ENCODE results near the gene PI4K2A.
"Not testable (repeated sequence)": the region's sequence is repeated elsewhere in the genome, so short reads cannot be mapped to it uniquely, and the experiment has no call there.

The PI4K2A gene

GRCh38 chr10:97684866-97685394 lies 44.5 kb downstream of the PI4K2A start:
- H3K27ac ChIP-seq (ENCODE audit: low read depth, low read length) = peak overlapping the region; percentile 96
- H3K4me1 ChIP-seq (ENCODE audit: control insufficient read depth in 5 of 5, insufficient read depth in 5 of 5, low read length in 5 of 5) = peaks cover 17 to 71% (median 66%) of the 10 kb centered on the region in 5 donors
- no peaks in the 10 kb centered on the region for H3K27me3 ChIP-seq (ENCODE audit: control insufficient read depth in 5 of 5, insufficient read depth in 4 of 5, low read length in 5 of 5)
- H3K4me3 ChIP-seq (ENCODE audit: low read depth in 1 of 5, low read length in 5 of 5) = peak overlapping the region; percentile 85 to 96 (median 92)
- peak overlapping the region; percentile 20 to 83 (median 68) for H3K9ac ChIP-seq (ENCODE audit: low read length in 5 of 5)
- peaks cover 0 to 4% (median 2%) of the 10 kb centered on the region in 5 donors for H3K36me3 ChIP-seq (ENCODE audit: control insufficient read depth in 5 of 5, insufficient read depth in 5 of 5, low read length in 5 of 5)
- H3K9me3 ChIP-seq (ENCODE audit: control insufficient read depth in 5 of 5, low read length in 5 of 5) = no peaks in the 10 kb centered on the region

DNA sequence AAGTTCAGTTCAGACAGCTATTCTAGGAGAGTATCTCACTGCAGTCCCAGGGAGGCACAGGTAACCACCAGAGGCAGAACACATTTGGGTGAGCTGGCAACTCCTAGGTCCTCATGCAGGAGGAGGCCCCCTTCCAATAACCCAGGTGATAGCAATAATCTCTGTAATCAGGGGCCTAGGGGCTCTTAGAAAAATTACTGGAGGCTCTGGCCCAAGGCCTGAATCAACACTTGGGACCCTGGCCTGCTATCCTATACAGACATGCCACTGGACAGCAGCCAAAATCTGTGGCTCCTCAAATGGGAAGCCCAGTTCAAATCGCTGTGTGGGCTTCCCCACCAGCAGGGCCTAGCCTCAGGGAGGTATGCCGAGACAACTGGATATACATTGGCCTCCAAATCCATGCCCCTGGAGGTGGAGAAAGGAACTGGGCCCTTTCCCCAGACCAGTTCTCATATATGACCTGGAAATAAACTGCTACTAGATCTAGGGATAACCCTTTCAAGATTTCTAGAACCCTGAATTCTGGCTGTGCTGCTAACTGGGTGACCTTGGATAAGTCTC lies 45.0 kb downstream of the PI4K2A start:
- Histone ChIP-seq H3K4me3 (ENCODE audit: low read depth in 1 of 5, low read length in 5 of 5) (peak overlapping the region; percentile 85 to 96 (median 92)), H3K27me3 (ENCODE audit: control insufficient read depth in 5 of 5, insufficient read depth in 4 of 5, low read length in 5 of 5) (no peaks in the 10 kb centered on the region), H3K9me3 (ENCODE audit: control insufficient read depth in 5 of 5, low read length in 5 of 5) (no peaks in the 10 kb centered on the region), H3K4me1 (ENCODE audit: control insufficient read depth in 5 of 5, insufficient read depth in 5 of 5, low read length in 5 of 5) (peaks cover 17 to 71% (median 66%) of the 10 kb centered on the region in 5 donors), H3K36me3 (ENCODE audit: control insufficient read depth in 5 of 5, insufficient read depth in 5 of 5, low read length in 5 of 5) (no peaks in the 10 kb centered on the region), H3K27ac (ENCODE audit: low read depth, low read length) (peak overlapping the region; percentile 96), H3K9ac (ENCODE audit: low read length in 5 of 5) (peak overlapping the region; percentile 6 to 83 (median 68))

DNA sequence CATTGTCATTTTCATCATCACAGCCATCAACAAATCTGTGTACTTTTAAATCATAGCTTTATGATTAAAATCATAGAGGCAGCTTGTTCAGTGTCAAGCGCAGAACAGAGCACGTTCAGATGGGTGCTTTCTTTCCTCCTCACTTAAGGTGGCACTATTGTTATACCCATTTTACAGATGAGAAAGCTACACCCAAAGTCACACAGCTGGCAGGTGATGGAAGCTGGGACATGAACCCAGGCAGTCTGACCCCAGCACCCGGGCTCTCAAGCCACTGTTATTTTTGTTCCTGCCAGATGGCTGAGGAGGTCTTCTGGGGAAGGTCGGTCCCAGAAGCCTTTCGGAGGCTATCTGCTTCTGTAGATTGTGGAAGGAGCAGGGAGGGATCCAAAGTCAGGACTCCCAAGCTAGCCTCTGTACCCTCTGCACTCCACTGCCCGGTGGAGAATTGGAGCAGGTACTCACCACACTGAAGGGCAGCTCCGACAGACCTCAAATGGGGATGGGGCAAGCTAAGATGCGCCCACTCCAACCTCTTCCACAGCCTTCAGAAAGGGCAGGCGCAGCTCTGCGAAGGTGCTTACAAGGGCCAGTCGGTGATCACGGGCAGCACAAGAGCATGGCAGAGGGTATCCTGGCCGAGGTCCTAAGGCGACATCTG lies 46.0 kb downstream of the PI4K2A start:
- no peaks in the 10 kb centered on the region for H3K36me3 ChIP-seq (ENCODE audit: control insufficient read depth in 5 of 5, insufficient read depth in 5 of 5, low read length in 5 of 5)
- H3K27ac ChIP-seq (ENCODE audit: low read depth, low read length) = peak overlapping the region; percentile 96
- peak overlapping the region; percentile 75 to 93 (median 83) for H3K9ac ChIP-seq (ENCODE audit: low read length in 5 of 5)
- H3K27me3 ChIP-seq (ENCODE audit: control insufficient read depth in 5 of 5, insufficient read depth in 4 of 5, low read length in 5 of 5) = no peaks in the 10 kb centered on the region
- H3K9me3 ChIP-seq (ENCODE audit: control insufficient read depth in 5 of 5, low read length in 5 of 5) = no peaks in the 10 kb centered on the region
- peaks cover 17 to 71% (median 66%) of the 10 kb centered on the region in 5 donors for H3K4me1 ChIP-seq (ENCODE audit: control insufficient read depth in 5 of 5, insufficient read depth in 5 of 5, low read length in 5 of 5)
- H3K4me3 ChIP-seq (ENCODE audit: low read depth in 1 of 5, low read length in 5 of 5) = peak overlapping the region; percentile 85 to 96 (median 92)

DNA sequence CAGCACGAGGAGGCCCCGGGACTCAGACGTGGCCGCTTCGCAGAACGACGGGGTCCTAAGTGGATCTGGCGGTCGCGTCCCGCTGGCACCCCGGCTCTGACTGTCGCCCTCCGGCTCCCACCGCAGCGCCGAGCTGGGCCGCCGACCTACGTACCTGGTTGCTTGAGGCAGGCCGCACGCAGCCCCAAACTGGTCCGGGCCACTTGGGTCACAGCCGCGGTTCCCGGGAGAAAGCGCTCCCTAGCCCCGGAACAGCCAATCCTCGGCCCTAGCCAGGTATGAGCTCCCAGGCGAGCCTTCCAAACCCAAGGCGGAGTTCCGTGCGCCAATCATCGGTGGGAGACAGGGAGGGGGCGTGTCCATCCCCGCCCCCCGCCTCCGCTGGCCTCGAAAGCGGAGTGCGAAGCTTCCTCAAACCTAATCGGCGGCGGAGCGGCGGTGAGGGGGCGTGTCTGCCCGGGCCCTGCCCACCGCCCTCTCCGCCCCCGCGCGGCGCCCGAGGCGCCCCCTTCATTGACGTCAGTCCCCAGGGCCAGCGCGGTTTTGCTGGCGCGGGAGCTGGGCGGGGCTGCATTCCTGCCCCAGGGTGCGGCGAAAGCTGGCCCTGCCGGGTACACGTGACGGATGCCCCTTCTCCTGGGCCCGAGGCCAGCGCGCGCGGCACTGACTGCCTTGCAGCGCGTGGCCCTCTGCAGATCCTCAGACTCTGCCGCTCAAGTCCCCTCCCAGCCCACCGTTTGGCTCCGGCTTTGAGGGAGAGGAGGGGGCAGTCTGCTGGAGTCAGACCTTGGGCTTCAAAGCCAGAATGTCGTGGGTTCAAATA lies 46.7 kb downstream of the PI4K2A start, which contains the start of gene AVPI1:
Gene AVPI1, minus strand, starts transcription at position 280 of the 823 bp plus-strand sequence. CDS start 7,336 bp downstream, outside the sequence.
- Histone ChIP-seq H3K27me3 (ENCODE audit: control insufficient read depth in 5 of 5, insufficient read depth in 4 of 5, low read length in 5 of 5) (no peaks in the 10 kb centered on the region), H3K9ac (ENCODE audit: low read length in 5 of 5) (peak within 1 kb of the TSS; percentile 75 to 93 (median 83)), H3K36me3 (ENCODE audit: control insufficient read depth in 5 of 5, insufficient read depth in 5 of 5, low read length in 5 of 5) (no peaks in the 10 kb centered on the region), H3K27ac (ENCODE audit: low read depth, low read length) (peak within 1 kb of the TSS; percentile 96), H3K4me3 (ENCODE audit: low read depth in 1 of 5, low read length in 5 of 5) (peak within 1 kb of the TSS; percentile 85 to 96 (median 92)), H3K9me3 (ENCODE audit: control insufficient read depth in 5 of 5, low read length in 5 of 5) (no peaks in the 10 kb centered on the region), H3K4me1 (ENCODE audit: control insufficient read depth in 5 of 5, insufficient read depth in 5 of 5, low read length in 5 of 5) (peaks cover 17 to 67% (median 63%) of the 10 kb centered on the region in 5 donors)

- H3K9ac ChIP-seq (ENCODE audit: low read length in 5 of 5) = peak overlapping the region; percentile 15 to 85 (median 58)
- H3K4me3 ChIP-seq (ENCODE audit: low read depth in 1 of 5, low read length in 5 of 5) = peak overlapping the region; percentile 58 to 95 (median 85)
- peaks cover 17 to 57% (median 56%) of the 10 kb centered on the region in 5 donors for H3K4me1 ChIP-seq (ENCODE audit: control insufficient read depth in 5 of 5, insufficient read depth in 5 of 5, low read length in 5 of 5)
- H3K9me3 ChIP-seq (ENCODE audit: control insufficient read depth in 5 of 5, low read length in 5 of 5) = no peaks in the 10 kb centered on the region
- peak overlapping the region; percentile 88 for H3K27ac ChIP-seq (ENCODE audit: low read depth, low read length)
- H3K27me3 ChIP-seq (ENCODE audit: control insufficient read depth in 5 of 5, insufficient read depth in 4 of 5, low read length in 5 of 5) = no peaks in the 10 kb centered on the region
- no peaks in the 10 kb centered on the region for H3K36me3 ChIP-seq (ENCODE audit: control insufficient read depth in 5 of 5, insufficient read depth in 5 of 5, low read length in 5 of 5)
These were observed 47.6 kb downstream of the PI4K2A start for GRCh38 chr10:97687785-97688781.

- Histone ChIP-seq H3K27ac (ENCODE audit: low read depth, low read length) (no peak overlapping the region), H3K27me3 (ENCODE audit: control insufficient read depth in 5 of 5, insufficient read depth in 4 of 5, low read length in 5 of 5) (no peaks in the 10 kb centered on the region), H3K9me3 (ENCODE audit: control insufficient read depth in 5 of 5, low read length in 5 of 5) (no peaks in the 10 kb centered on the region), H3K9ac (ENCODE audit: low read length in 5 of 5) (no peak overlapping the region), H3K36me3 (ENCODE audit: control insufficient read depth in 5 of 5, insufficient read depth in 5 of 5, low read length in 5 of 5) (no peaks in the 10 kb centered on the region), H3K4me3 (ENCODE audit: low read depth in 1 of 5, low read length in 5 of 5) (no peak overlapping the region), H3K4me1 (ENCODE audit: control insufficient read depth in 5 of 5, insufficient read depth in 5 of 5, low read length in 5 of 5) (peaks cover 16 to 43% (median 42%) of the 10 kb centered on the region in 5 donors)
These were observed 49.1 kb downstream of the PI4K2A start for GRCh38 chr10:97689559-97690020.

DNA sequence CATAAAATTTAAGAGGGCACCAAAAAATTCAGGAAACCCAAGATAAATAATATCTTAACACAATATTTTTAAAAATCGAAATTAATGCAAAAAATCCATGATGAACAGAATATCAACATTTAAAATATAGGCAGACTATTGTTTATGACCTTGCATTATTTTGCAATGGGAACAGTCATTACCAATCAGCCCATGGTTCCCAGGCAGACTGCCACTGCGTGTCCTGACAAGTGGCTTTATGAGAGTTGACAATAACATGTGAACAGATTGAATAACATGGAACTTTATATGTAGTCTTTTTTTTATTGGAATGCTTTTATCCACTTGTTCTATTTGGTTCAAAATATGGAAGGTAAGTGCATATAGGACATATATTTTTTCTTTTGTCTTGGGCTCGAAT lies 49.7 kb downstream of the PI4K2A start:
- Histone ChIP-seq H3K36me3 (ENCODE audit: control insufficient read depth in 5 of 5, insufficient read depth in 5 of 5, low read length in 5 of 5) (no peaks in the 10 kb centered on the region), H3K27ac (ENCODE audit: low read depth, low read length) (no peak overlapping the region), H3K4me3 (ENCODE audit: low read depth in 1 of 5, low read length in 5 of 5) (no peak overlapping the region)

DNA sequence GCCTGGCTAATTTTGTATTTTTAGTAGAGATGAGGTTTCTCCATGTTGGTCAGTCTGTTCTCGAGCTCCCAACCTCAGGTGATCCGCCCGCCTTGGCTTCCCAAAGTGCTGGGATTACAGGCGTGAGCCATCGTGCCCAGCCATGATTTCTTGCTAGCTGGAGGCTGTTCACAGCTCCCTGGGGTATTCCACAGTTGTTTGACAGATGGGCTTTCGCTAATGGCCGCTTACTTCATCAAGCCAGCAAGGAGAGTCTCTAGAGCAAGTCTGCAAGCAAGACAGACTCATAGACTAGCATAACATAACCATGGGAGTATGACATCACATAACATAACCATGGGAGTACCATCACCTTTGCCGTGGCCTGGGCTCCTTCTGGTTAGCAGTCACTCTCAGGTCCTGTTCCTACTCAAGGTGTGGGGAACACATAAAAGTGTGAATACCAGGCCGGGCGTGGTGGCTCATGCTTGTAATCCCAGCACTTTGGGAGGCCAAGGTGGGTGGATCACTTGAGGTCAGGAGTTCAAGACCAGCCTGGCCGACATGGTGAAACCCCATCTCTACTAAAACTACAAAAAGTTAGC lies 57.7 kb downstream of the PI4K2A start:
- not testable (repeated sequence) for H3K36me3 ChIP-seq (ENCODE audit: control insufficient read depth in 5 of 5, insufficient read depth in 5 of 5, low read length in 5 of 5); H3K9ac ChIP-seq (ENCODE audit: low read length in 5 of 5); H3K27ac ChIP-seq (ENCODE audit: low read depth, low read length); H3K27me3 ChIP-seq (ENCODE audit: control insufficient read depth in 5 of 5, insufficient read depth in 4 of 5, low read length in 5 of 5); H3K4me1 ChIP-seq (ENCODE audit: control insufficient read depth in 5 of 5, insufficient read depth in 5 of 5, low read length in 5 of 5); H3K4me3 ChIP-seq (ENCODE audit: low read depth in 1 of 5, low read length in 5 of 5); H3K9me3 ChIP-seq (ENCODE audit: control insufficient read depth in 5 of 5, low read length in 5 of 5)

More for the DNA sequence above, 49.7 kb downstream of the PI4K2A start:
- Histone ChIP-seq H3K9me3 (ENCODE audit: control insufficient read depth in 5 of 5, low read length in 5 of 5) (no peaks in the 10 kb centered on the region), H3K27me3 (ENCODE audit: control insufficient read depth in 5 of 5, insufficient read depth in 4 of 5, low read length in 5 of 5) (no peaks in the 10 kb centered on the region), H3K9ac (ENCODE audit: low read length in 5 of 5) (no peak overlapping the region), H3K4me1 (ENCODE audit: control insufficient read depth in 5 of 5, insufficient read depth in 5 of 5, low read length in 5 of 5) (peaks cover 15 to 38% (median 37%) of the 10 kb centered on the region in 5 donors)

All from subcutaneous abdominal adipose tissue (tissue), 5 donors.